ENCODE data around the gene ARMC10. TPM values are rescaled to one million over a fixed set of nuclear protein-coding genes. Genes with fewer than 3 reads are reported as not detected.

Gene ARMC10
- total RNA-seq, 1 donor from 2014 or later: 27.5 TPM

GRCh38 chr7:103116511-103116910, 41.6 kb downstream of the ARMC10 start:
- no peak overlapping the region for H2AFZ ChIP-seq (ENCODE audit: low read depth, low read length)

GRCh38 chr7:103116991-103117390, 42.1 kb downstream of the ARMC10 start:
- H3K4me2 ChIP-seq (ENCODE audit: low read length): no peak overlapping the region
- no peaks in the 10 kb centered on the region for H4K20me1 ChIP-seq (ENCODE audit: insufficient read depth, low read length)
- H2AFZ ChIP-seq (ENCODE audit: low read depth, low read length): no peak overlapping the region
- no peak for DNase-seq (ENCODE audit: low read depth)
- H3K27ac ChIP-seq (ENCODE audit: low read depth, low read length): no peak overlapping the region
- no peaks in the 10 kb centered on the region for H3K27me3 ChIP-seq (ENCODE audit: insufficient read depth, low read length)
- Mint-ChIP-seq H3K27me3 (ENCODE audit: low read depth, unreplicated experiment) (no peaks in the 10 kb centered on the region), H3K9me3 (ENCODE audit: unreplicated experiment) (peaks cover 2% of the 10 kb centered on the region), H3K4me3 (ENCODE audit: unreplicated experiment) (no peak overlapping the region), H3K36me3 (ENCODE audit: low read depth, unreplicated experiment) (peaks cover 6% of the 10 kb centered on the region), H3K27ac (ENCODE audit: unreplicated experiment) (no peak overlapping the region), H3K4me1 (ENCODE audit: low read depth, unreplicated experiment) (peaks cover 12% of the 10 kb centered on the region)
- H3K4me3 ChIP-seq (ENCODE audit: insufficient read depth, low read depth, low read length): no peak overlapping the region
- H3K4me1 ChIP-seq (ENCODE audit: insufficient read depth, low read length): peaks cover 5% of the 10 kb centered on the region
- no peaks in the 10 kb centered on the region for H3K36me3 ChIP-seq (ENCODE audit: insufficient read depth, low read length)
- no peaks in the 10 kb centered on the region for H3K79me2 ChIP-seq (ENCODE audit: insufficient read depth, low read length)
- H3K9ac ChIP-seq (ENCODE audit: low read length): no peak overlapping the region
- no peak for FAIRE-seq
- H3K9me3 ChIP-seq (ENCODE audit: insufficient read depth, low read depth, low read length): no peaks in the 10 kb centered on the region
- no peak for TF ChIP-seq CTCF (IDR thresholded peaks at IDR 0.05; ENCODE audit: insufficient read depth, low read depth, low read length)
- TF ChIP-seq EZH2 (IDR thresholded peaks at IDR 0.05; ENCODE audit: insufficient read depth, low read length): no peak

More at GRCh38 chr7:103116511-103116910, 41.6 kb downstream of the ARMC10 start:
- no peak overlapping the region for H3K27ac Mint-ChIP-seq (ENCODE audit: unreplicated experiment)
- Histone ChIP-seq H3K27me3 (ENCODE audit: insufficient read depth, low read length) (no peaks in the 10 kb centered on the region), H3K4me2 (ENCODE audit: low read length) (no peak overlapping the region), H3K27ac (ENCODE audit: low read depth, low read length) (no peak overlapping the region), H3K36me3 (ENCODE audit: insufficient read depth, low read length) (no peaks in the 10 kb centered on the region), H3K79me2 (ENCODE audit: insufficient read depth, low read length) (no peaks in the 10 kb centered on the region), H3K4me1 (ENCODE audit: insufficient read depth, low read length) (peaks cover 5% of the 10 kb centered on the region), H3K9me3 (ENCODE audit: insufficient read depth, low read depth, low read length) (no peaks in the 10 kb centered on the region), H4K20me1 (ENCODE audit: insufficient read depth, low read length) (no peaks in the 10 kb centered on the region), H3K4me3 (ENCODE audit: insufficient read depth, low read depth, low read length) (no peak overlapping the region), H3K9ac (ENCODE audit: low read length) (no peak overlapping the region)
- TF ChIP-seq CTCF (IDR thresholded peaks at IDR 0.05; ENCODE audit: insufficient read depth, low read depth, low read length): no peak
- no peak for TF ChIP-seq EZH2 (IDR thresholded peaks at IDR 0.05; ENCODE audit: insufficient read depth, low read length)
- FAIRE-seq (no peak), DNase-seq (ENCODE audit: low read depth) (no peak)
- H3K4me1 Mint-ChIP-seq (ENCODE audit: low read depth, unreplicated experiment): peaks cover 12% of the 10 kb centered on the region
- peaks cover 3% of the 10 kb centered on the region for H3K9me3 Mint-ChIP-seq (ENCODE audit: unreplicated experiment)
- no peaks in the 10 kb centered on the region for H3K27me3 Mint-ChIP-seq (ENCODE audit: low read depth, unreplicated experiment)
- H3K4me3 Mint-ChIP-seq (ENCODE audit: unreplicated experiment): no peak overlapping the region
- H3K36me3 Mint-ChIP-seq (ENCODE audit: low read depth, unreplicated experiment): peaks cover 6% of the 10 kb centered on the region

- Histone ChIP-seq H3K27ac (ENCODE audit: low read depth, low read length) (no peak overlapping the region), H3K4me1 (ENCODE audit: insufficient read depth, low read length) (peaks cover 5% of the 10 kb centered on the region), H3K9me3 (ENCODE audit: insufficient read depth, low read depth, low read length) (no peaks in the 10 kb centered on the region), H3K27me3 (ENCODE audit: insufficient read depth, low read length) (no peaks in the 10 kb centered on the region), H3K4me3 (ENCODE audit: insufficient read depth, low read depth, low read length) (no peak overlapping the region), H3K36me3 (ENCODE audit: insufficient read depth, low read length) (no peaks in the 10 kb centered on the region), H2AFZ (ENCODE audit: low read depth, low read length) (no peak overlapping the region), H4K20me1 (ENCODE audit: insufficient read depth, low read length) (no peaks in the 10 kb centered on the region), H3K9ac (ENCODE audit: low read length) (no peak overlapping the region), H3K4me2 (ENCODE audit: low read length) (no peak overlapping the region), H3K79me2 (ENCODE audit: insufficient read depth, low read length) (no peaks in the 10 kb centered on the region)
- TF ChIP-seq CTCF (IDR thresholded peaks at IDR 0.05; ENCODE audit: insufficient read depth, low read depth, low read length) (no peak), EZH2 (IDR thresholded peaks at IDR 0.05; ENCODE audit: insufficient read depth, low read length) (no peak)
- Mint-ChIP-seq H3K4me1 (ENCODE audit: low read depth, unreplicated experiment) (peaks cover 12% of the 10 kb centered on the region), H3K27ac (ENCODE audit: unreplicated experiment) (no peak overlapping the region), H3K36me3 (ENCODE audit: low read depth, unreplicated experiment) (peaks cover 6% of the 10 kb centered on the region), H3K9me3 (ENCODE audit: unreplicated experiment) (no peaks in the 10 kb centered on the region), H3K4me3 (ENCODE audit: unreplicated experiment) (no peak overlapping the region), H3K27me3 (ENCODE audit: low read depth, unreplicated experiment) (no peaks in the 10 kb centered on the region)
- DNase-seq (ENCODE audit: low read depth) (no peak), FAIRE-seq (no peak)
Observed at GRCh38 chr7:103117465-103117864, 42.5 kb downstream of the ARMC10 start.

Measured in astrocyte (in vitro differentiated cells and primary cell).